ENCODE data around the gene GALNT2.

The GALNT2 gene

DNA sequence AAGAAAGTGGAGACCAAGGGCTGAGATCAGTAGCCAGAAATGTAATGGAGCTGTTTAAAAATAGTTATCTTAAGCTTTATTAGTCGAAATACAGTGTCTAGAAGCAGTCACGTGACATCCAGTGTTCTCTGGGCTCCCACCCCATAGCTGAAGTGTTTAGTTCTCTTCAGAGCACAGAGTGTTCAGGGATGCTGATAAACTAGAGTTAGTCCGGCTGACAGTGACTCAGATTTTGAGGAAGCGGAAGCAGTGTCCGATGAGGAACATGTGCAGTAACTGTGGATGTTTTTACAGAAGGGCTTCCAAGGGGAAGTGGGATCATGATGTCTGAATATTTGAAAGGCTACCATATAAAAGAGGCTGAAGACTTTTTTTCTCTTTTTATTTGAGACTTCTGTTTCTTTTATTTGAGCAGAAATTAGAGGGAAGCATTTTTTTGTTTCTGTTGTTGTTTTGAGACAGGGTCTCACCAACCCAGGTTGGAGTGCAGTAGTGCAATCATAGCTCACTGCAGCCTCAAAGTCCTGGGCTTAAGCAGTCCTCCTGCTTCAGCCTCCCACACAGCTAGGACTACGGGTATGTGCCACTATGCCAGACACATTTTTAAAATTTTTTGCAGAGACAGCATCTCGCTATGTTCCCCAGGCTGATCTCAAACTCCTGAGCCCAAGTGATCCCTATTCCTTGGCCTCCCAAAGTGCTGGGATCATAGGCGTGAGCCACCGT, 124.2 kb downstream of the GALNT2 start:
- no peak overlapping the region for H3K4me3 ChIP-seq (ENCODE audit: insufficient read length, low read depth)
- peaks cover 17% of the 10 kb centered on the region for H3K4me1 ChIP-seq (ENCODE audit: insufficient read depth, insufficient read length)
- peaks cover 13% of the 10 kb centered on the region for H3K36me3 ChIP-seq (ENCODE audit: insufficient read depth, insufficient read length, low read length)
- TF ChIP-seq SUZ12 (IDR thresholded peaks at IDR 0.05; ENCODE audit: extremely low read depth, insufficient read depth, insufficient read length), result no peak
- no peak for TF ChIP-seq ZNF274 (IDR thresholded peaks at IDR 0.05; ENCODE audit: low read depth, low read length)
- TF ChIP-seq YY1 (IDR thresholded peaks at IDR 0.05; ENCODE audit: insufficient read depth, insufficient read length), result no peak
- H3K9me3 ChIP-seq (ENCODE audit: insufficient read depth, low read length), result peaks cover 10% of the 10 kb centered on the region; the same call in 1 of the 2 replicates
- DNase-seq (ENCODE audit: low read depth, low spot score), result no peak
- H3K27me3 ChIP-seq (ENCODE audit: insufficient read depth, insufficient read length), result no peaks in the 10 kb centered on the region
- H3K9ac ChIP-seq (ENCODE audit: insufficient read length, low read depth), result no peak overlapping the region

DNA sequence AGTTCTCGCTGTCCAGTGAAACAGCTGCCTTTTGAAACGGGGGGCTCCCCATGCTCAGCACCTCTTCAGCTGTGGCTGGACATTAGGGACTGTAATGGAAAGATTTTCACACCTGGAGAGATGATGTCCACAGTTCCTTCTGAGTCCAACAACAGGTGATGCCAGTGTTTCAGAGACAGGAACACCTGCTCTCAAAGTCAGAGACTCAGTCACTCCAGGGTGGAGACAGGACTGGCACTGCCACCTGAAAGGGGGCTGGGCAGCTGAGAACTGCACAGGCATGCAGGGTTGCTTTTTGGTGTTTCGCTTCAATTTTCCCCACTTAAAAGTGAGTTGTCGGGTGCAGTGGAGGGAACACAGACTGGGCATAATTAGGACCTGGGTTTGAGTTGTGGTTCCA, 124.8 kb downstream of the GALNT2 start:
- Histone ChIP-seq H3K9ac (ENCODE audit: insufficient read length, low read depth) (no peak overlapping the region), H3K36me3 (ENCODE audit: insufficient read depth, insufficient read length, low read length) (peaks cover 15% of the 10 kb centered on the region), H3K27me3 (ENCODE audit: insufficient read depth, insufficient read length) (no peaks in the 10 kb centered on the region), H3K4me3 (ENCODE audit: insufficient read length, low read depth) (no peak overlapping the region), H3K9me3 (ENCODE audit: insufficient read depth, low read length) (peaks cover 9% of the 10 kb centered on the region; the same call in 1 of the 2 replicates), H3K4me1 (ENCODE audit: insufficient read depth, insufficient read length) (peaks cover 17% of the 10 kb centered on the region)
- TF ChIP-seq SUZ12 (IDR thresholded peaks at IDR 0.05; ENCODE audit: extremely low read depth, insufficient read depth, insufficient read length) (no peak), ZNF274 (IDR thresholded peaks at IDR 0.05; ENCODE audit: low read depth, low read length) (no peak), YY1 (IDR thresholded peaks at IDR 0.05; ENCODE audit: insufficient read depth, insufficient read length) (no peak)
- no peak for DNase-seq (ENCODE audit: low read depth, low spot score)

DNA sequence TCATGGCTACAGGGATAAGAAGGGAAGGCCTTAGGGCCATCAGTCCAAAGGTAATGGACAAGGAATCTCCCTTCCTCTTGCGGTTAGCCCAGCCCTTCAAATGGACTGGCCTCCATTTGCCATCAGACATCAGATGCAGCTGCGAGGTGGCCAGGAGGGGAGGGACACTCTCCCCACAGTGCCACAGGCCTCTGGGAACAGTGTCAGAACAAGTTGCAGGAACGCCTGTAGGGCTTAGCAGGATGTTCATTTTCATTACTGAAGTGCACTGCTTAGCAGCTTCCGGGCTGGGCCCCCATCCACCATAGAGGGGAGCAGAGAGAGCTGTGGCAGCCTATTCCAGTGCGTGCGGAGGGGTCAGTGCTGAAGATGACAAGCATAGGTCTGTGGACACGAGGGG, 127.5 kb downstream of the GALNT2 start:
- no peaks in the 10 kb centered on the region for H3K27me3 ChIP-seq (ENCODE audit: insufficient read depth, insufficient read length)
- H3K4me3 ChIP-seq (ENCODE audit: insufficient read length, low read depth), result no peak overlapping the region
- H3K9me3 ChIP-seq (ENCODE audit: insufficient read depth, low read length), result no peaks in the 10 kb centered on the region
- H3K36me3 ChIP-seq (ENCODE audit: insufficient read depth, insufficient read length, low read length), result peaks cover 14% of the 10 kb centered on the region
- no peak for TF ChIP-seq YY1 (IDR thresholded peaks at IDR 0.05; ENCODE audit: insufficient read depth, insufficient read length)
- TF ChIP-seq SUZ12 (IDR thresholded peaks at IDR 0.05; ENCODE audit: extremely low read depth, insufficient read depth, insufficient read length), result no peak
- no peak for TF ChIP-seq ZNF274 (IDR thresholded peaks at IDR 0.05; ENCODE audit: low read depth, low read length)
- H3K4me1 ChIP-seq (ENCODE audit: insufficient read depth, insufficient read length), result peaks cover 17% of the 10 kb centered on the region
- H3K9ac ChIP-seq (ENCODE audit: insufficient read length, low read depth), result no peak overlapping the region
- no peak for DNase-seq (ENCODE audit: low read depth, low spot score)

DNA sequence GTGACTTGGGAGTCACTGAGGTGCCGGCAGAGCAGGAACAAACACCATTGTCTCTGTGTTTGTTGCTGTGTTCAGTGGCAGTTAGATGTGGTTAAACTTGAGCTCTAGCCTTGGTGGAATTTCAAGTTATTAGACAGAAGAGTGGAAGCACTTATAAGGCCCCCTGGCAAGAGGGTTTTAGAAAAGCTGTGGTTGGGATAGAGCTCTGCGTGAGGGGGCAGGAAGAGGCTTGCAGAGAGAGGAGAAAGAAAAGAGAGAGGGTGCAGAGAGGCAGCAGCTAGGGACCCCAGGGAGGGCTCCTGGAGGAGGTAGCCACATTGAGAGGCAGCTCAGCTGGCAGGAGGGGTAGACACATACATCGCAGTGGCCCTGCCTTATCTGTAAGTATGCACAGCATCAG, 128.2 kb downstream of the GALNT2 start:
- Histone ChIP-seq H3K4me3 (ENCODE audit: insufficient read length, low read depth) (no peak overlapping the region), H3K4me1 (ENCODE audit: insufficient read depth, insufficient read length) (peaks cover 17% of the 10 kb centered on the region), H3K9ac (ENCODE audit: insufficient read length, low read depth) (no peak overlapping the region), H3K27me3 (ENCODE audit: insufficient read depth, insufficient read length) (no peaks in the 10 kb centered on the region), H3K36me3 (ENCODE audit: insufficient read depth, insufficient read length, low read length) (peaks cover 14% of the 10 kb centered on the region), H3K9me3 (ENCODE audit: insufficient read depth, low read length) (no peaks in the 10 kb centered on the region)
- DNase-seq (ENCODE audit: low read depth, low spot score), result no peak
- no peak for TF ChIP-seq ZNF274 (IDR thresholded peaks at IDR 0.05; ENCODE audit: low read depth, low read length)
- TF ChIP-seq YY1 (IDR thresholded peaks at IDR 0.05; ENCODE audit: insufficient read depth, insufficient read length), result no peak
- TF ChIP-seq SUZ12 (IDR thresholded peaks at IDR 0.05; ENCODE audit: extremely low read depth, insufficient read depth, insufficient read length), result no peak

DNA sequence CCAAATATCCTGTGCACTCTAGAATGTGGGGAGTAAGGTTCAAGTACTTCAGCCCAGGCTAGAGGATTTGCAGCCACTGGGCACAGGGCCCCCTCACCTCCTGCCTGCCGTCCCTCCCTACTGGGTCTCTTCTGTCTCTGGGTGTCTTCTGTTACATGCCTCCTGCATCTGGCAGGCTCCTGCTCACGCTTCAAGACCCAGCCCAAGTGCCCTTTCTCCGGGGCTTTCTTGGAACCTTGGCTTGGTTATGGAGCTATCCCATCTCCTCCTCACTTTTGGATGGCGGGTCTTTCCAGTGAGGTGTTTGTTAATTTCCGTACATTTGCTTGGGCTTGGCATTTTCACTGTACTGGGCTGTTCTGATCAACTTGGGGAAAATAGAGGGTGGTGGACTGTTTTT, 129.0 kb downstream of the GALNT2 start:
- H3K4me1 ChIP-seq (ENCODE audit: insufficient read depth, insufficient read length), result peaks cover 22% of the 10 kb centered on the region
- TF ChIP-seq YY1 (IDR thresholded peaks at IDR 0.05; ENCODE audit: insufficient read depth, insufficient read length) (no peak), ZNF274 (IDR thresholded peaks at IDR 0.05; ENCODE audit: low read depth, low read length) (no peak)
- no peak overlapping the region for H3K9ac ChIP-seq (ENCODE audit: insufficient read length, low read depth)
- no peaks in the 10 kb centered on the region for H3K9me3 ChIP-seq (ENCODE audit: insufficient read depth, low read length)
- no peak for DNase-seq (ENCODE audit: low read depth, low spot score)
- no peaks in the 10 kb centered on the region for H3K27me3 ChIP-seq (ENCODE audit: insufficient read depth, insufficient read length)
- H3K36me3 ChIP-seq (ENCODE audit: insufficient read depth, insufficient read length, low read length), result peaks cover 23% of the 10 kb centered on the region
- no peak overlapping the region for H3K4me3 ChIP-seq (ENCODE audit: insufficient read length, low read depth)

DNA sequence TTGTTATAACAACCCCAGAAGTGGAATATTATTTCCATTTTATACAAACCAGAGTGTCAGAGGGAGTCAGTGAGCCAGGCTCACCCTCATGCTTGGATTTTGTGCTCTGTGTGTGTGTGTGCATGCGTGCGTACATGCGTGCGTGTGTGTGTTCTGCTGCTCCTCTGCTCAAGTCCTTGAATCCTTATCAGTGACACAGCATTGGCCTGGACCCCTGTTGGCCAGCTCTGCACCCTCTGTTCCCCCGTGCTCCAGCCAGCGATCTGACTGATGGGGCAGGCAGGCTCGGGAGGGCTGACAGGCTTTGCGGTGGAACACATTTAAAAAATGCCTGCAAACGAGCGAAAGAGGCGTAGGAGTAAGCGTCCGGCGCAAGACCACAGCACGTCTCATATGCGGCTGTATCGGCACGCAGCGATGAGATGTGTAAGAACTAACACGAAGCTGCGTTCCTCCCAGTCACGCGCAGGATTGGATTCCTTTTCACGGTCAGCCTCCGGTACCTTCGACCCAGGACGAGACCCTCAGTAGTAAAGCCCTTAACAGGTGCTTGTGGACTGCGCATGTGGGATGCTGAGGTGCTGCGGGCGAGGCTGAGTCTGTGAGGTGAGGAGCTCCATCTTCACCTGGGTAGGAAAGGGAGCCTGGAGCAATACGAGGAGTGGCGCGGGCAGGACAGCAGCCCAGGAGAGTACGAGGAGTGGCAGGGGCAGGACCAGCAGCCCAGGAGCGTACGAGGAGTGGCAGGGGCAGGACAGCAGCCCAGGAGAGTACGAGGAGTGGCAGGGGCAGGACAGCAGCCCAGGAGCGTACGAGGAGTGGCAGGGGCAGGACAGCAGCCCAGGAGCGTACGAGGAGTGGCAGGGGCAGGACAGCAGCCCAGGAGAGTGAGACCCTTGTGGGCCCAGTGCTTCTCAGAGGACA, 130.9 kb downstream of the GALNT2 start:
- no peak for DNase-seq (ENCODE audit: low read depth, low spot score)
- no peak overlapping the region for H3K4me3 ChIP-seq (ENCODE audit: insufficient read length, low read depth)
- H3K27me3 ChIP-seq (ENCODE audit: insufficient read depth, insufficient read length), result no peaks in the 10 kb centered on the region
- no peaks in the 10 kb centered on the region for H3K9me3 ChIP-seq (ENCODE audit: insufficient read depth, low read length)
- peaks cover 22% of the 10 kb centered on the region for H3K4me1 ChIP-seq (ENCODE audit: insufficient read depth, insufficient read length)
- TF ChIP-seq ZNF274 (IDR thresholded peaks at IDR 0.05; ENCODE audit: low read depth, low read length), result no peak
- TF ChIP-seq SUZ12 (IDR thresholded peaks at IDR 0.05; ENCODE audit: extremely low read depth, insufficient read depth, insufficient read length), result no peak
- TF ChIP-seq YY1 (IDR thresholded peaks at IDR 0.05; ENCODE audit: insufficient read depth, insufficient read length), result no peak
- H3K9ac ChIP-seq (ENCODE audit: insufficient read length, low read depth), result no peak overlapping the region
- peaks cover 35% of the 10 kb centered on the region for H3K36me3 ChIP-seq (ENCODE audit: insufficient read depth, insufficient read length, low read length)

DNA sequence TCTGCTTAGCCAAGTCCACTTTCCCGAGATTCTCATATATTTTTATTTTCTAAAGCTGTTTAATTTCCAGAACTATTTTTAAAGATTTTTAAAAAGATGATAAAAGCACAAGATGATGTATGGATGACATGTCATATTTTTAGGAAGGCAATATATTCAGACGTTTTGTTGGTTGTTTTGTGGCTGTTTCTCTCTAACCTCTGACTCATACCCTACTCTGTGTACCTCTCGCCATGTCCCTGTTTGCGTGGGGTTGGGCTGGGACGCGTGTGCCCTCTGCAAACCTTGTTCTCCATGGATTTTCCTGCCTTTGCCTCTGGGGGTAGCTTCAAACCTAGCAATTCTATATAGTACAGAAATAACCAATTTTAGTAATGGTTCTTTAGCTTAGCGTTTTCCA, 132.0 kb downstream of the GALNT2 start:
- Histone ChIP-seq H3K9ac (ENCODE audit: insufficient read length, low read depth) (no peak overlapping the region), H3K4me3 (ENCODE audit: insufficient read length, low read depth) (no peak overlapping the region), H3K9me3 (ENCODE audit: insufficient read depth, low read length) (no peaks in the 10 kb centered on the region), H3K36me3 (ENCODE audit: insufficient read depth, insufficient read length, low read length) (peaks cover 40% of the 10 kb centered on the region), H3K4me1 (ENCODE audit: insufficient read depth, insufficient read length) (peaks cover 18% of the 10 kb centered on the region), H3K27me3 (ENCODE audit: insufficient read depth, insufficient read length) (no peaks in the 10 kb centered on the region)
- no peak for DNase-seq (ENCODE audit: low read depth, low spot score)
- TF ChIP-seq YY1 (IDR thresholded peaks at IDR 0.05; ENCODE audit: insufficient read depth, insufficient read length) (no peak), SUZ12 (IDR thresholded peaks at IDR 0.05; ENCODE audit: extremely low read depth, insufficient read depth, insufficient read length) (no peak), ZNF274 (IDR thresholded peaks at IDR 0.05; ENCODE audit: low read depth, low read length) (no peak)
